ENCODE measurements around the gene CRLF3. TPM values are rescaled to one million over a fixed set of nuclear protein-coding genes. Genes with fewer than 3 reads are reported as not detected.
"Not testable (repeated sequence)": the region's sequence is repeated elsewhere in the genome, so short reads cannot be mapped to it uniquely, and the experiment has no call there.

The CRLF3 gene
- total RNA-seq, 1 donor: 11.6 TPM

GRCh38 chr17:30827082-30827481, 2.6 kb upstream of the CRLF3 start:
- peaks cover 28% of the 10 kb centered on the region for H3K79me2 ChIP-seq (ENCODE audit: insufficient read depth, low read length)
- H4K20me1 ChIP-seq (ENCODE audit: insufficient read depth, low read length): no peaks in the 10 kb centered on the region
- no peak for DNase-seq (ENCODE audit: insufficient read length, low spot score, missing footprints)
- TF ChIP-seq CTCF (IDR thresholded peaks at IDR 0.05; ENCODE audit: extremely low read depth, low read depth, low read length): no peak
- H3K9me3 ChIP-seq (ENCODE audit: low read depth, low read length): no peaks in the 10 kb centered on the region
- H3K4me3 ChIP-seq (ENCODE audit: insufficient read depth, low read length): no peak overlapping the region
- no peaks in the 10 kb centered on the region for H3K27me3 ChIP-seq (ENCODE audit: insufficient read depth, low read length)
- H3K4me1 ChIP-seq (ENCODE audit: insufficient read depth, low read length): peaks cover 16% of the 10 kb centered on the region
- H3K36me3 ChIP-seq (ENCODE audit: insufficient read depth, low read length): no peaks in the 10 kb centered on the region
- no peak overlapping the region for H3K4me2 ChIP-seq (ENCODE audit: insufficient read depth, low read length)
- H3K27ac ChIP-seq (ENCODE audit: low read depth, low read length): no peak overlapping the region
- no peak overlapping the region for H2AFZ ChIP-seq (ENCODE audit: low read length)

DNA sequence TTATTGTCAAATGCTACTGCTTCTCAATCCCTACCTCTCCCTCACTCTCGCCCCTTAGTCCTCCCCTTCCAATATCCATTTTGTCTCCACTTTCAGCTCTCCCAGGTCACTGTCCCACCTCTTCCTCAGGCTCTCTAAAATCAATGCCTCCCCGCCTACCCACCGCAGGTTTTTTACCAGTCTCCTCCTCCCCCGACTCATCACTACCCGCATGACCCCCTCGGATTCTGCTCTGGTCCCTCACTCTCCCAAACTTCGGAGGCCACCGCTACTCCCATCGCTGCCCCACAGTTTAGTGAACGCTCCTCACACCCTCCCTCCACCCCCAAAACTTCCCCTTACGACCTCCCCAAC, 513 bp downstream of the CRLF3 start:
- no peak for TF ChIP-seq CTCF (IDR thresholded peaks at IDR 0.05; ENCODE audit: extremely low read depth, low read depth, low read length)
- Histone ChIP-seq H3K36me3 (ENCODE audit: insufficient read depth, low read length) (no peaks in the 10 kb centered on the region), H3K79me2 (ENCODE audit: insufficient read depth, low read length) (peaks cover 57% of the 10 kb centered on the region), H3K27me3 (ENCODE audit: insufficient read depth, low read length) (no peaks in the 10 kb centered on the region), H3K4me3 (ENCODE audit: insufficient read depth, low read length) (peak overlapping the region; percentile 99), H3K9me3 (ENCODE audit: low read depth, low read length) (no peaks in the 10 kb centered on the region), H3K4me1 (ENCODE audit: insufficient read depth, low read length) (peaks cover 14% of the 10 kb centered on the region), H3K4me2 (ENCODE audit: insufficient read depth, low read length) (peak overlapping the region; percentile 92), H4K20me1 (ENCODE audit: insufficient read depth, low read length) (no peaks in the 10 kb centered on the region), H3K27ac (ENCODE audit: low read depth, low read length) (peak overlapping the region; percentile 40), H2AFZ (ENCODE audit: low read length) (peak overlapping the region; percentile 93)
- DNase-seq (ENCODE audit: insufficient read length, low spot score, missing footprints): peak; percentile 89

DNA sequence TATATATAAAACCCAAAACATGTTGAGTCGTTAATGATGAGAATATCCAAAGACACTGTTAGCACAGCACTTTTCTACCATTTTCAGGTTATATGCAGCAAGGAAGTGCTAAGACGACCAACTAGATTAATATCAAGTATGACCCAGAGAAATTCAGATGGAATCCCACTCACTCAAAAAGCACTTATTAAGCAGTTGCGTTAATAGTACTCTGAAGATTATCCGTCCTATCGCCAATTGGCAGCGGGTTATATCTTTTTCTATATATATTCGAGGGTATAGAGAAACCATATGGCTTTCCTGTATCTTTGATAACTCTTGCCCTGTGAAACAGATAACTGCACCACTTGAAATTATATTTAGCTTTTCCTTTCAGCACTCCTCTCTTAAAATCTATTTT, 1.1 kb downstream of the CRLF3 start:
- peak overlapping the region; percentile 99 for H3K4me3 ChIP-seq (ENCODE audit: insufficient read depth, low read length)
- H3K79me2 ChIP-seq (ENCODE audit: insufficient read depth, low read length): peaks cover 62% of the 10 kb centered on the region
- H2AFZ ChIP-seq (ENCODE audit: low read length): peak overlapping the region; percentile 93
- TF ChIP-seq CTCF (IDR thresholded peaks at IDR 0.05; ENCODE audit: extremely low read depth, low read depth, low read length): no peak
- H3K27me3 ChIP-seq (ENCODE audit: insufficient read depth, low read length): no peaks in the 10 kb centered on the region
- H3K27ac ChIP-seq (ENCODE audit: low read depth, low read length): peak overlapping the region; percentile 40
- no peak for DNase-seq (ENCODE audit: insufficient read length, low spot score, missing footprints)
- peak overlapping the region; percentile 92 for H3K4me2 ChIP-seq (ENCODE audit: insufficient read depth, low read length)
- no peaks in the 10 kb centered on the region for H3K9me3 ChIP-seq (ENCODE audit: low read depth, low read length)
- no peaks in the 10 kb centered on the region for H3K36me3 ChIP-seq (ENCODE audit: insufficient read depth, low read length)
- no peaks in the 10 kb centered on the region for H4K20me1 ChIP-seq (ENCODE audit: insufficient read depth, low read length)
- peaks cover 14% of the 10 kb centered on the region for H3K4me1 ChIP-seq (ENCODE audit: insufficient read depth, low read length)

DNA sequence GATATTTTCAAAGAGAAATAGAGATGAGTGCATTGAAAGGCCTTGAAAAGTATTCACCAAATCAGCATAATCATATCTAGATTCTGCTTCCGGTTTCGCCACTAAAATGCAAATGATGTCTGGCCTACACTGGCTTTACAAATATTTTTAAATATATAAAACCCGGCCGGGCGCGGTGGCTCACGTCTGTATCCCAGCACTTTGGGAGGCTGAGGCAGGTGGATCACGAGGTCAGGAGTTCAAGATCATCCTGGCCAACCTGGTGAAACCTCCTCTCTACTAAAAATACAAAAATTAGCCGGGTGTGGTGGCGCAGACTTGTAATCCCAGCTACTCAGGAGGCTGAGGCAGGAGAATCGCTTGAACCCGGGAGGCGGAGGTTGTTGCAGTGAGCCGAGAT, 1.6 kb downstream of the CRLF3 start:
- H3K27me3 ChIP-seq (ENCODE audit: insufficient read depth, low read length); H4K20me1 ChIP-seq (ENCODE audit: insufficient read depth, low read length); H3K27ac ChIP-seq (ENCODE audit: low read depth, low read length); H3K36me3 ChIP-seq (ENCODE audit: insufficient read depth, low read length); H3K9me3 ChIP-seq (ENCODE audit: low read depth, low read length); DNase-seq (ENCODE audit: insufficient read length, low spot score, missing footprints); H3K4me3 ChIP-seq (ENCODE audit: insufficient read depth, low read length); H2AFZ ChIP-seq (ENCODE audit: low read length): not testable (repeated sequence)
- H3K4me1 ChIP-seq (ENCODE audit: insufficient read depth, low read length): peaks cover 14% of the 10 kb centered on the region
- peak overlapping the region; percentile 92 for H3K4me2 ChIP-seq (ENCODE audit: insufficient read depth, low read length)
- peaks cover 62% of the 10 kb centered on the region for H3K79me2 ChIP-seq (ENCODE audit: insufficient read depth, low read length)

Measured in osteoblast (primary cell).